PC-9 (cell line): ENCODE data around the gene MIOS. TPM values are rescaled to one million over a fixed set of nuclear protein-coding genes. Genes with fewer than 3 reads are reported as not detected.
A peak's percentile ranks its signal among the peaks of the same experiment; 100 is the strongest.

Experiments used
- BruUV-seq: library from RNA; stranded (reverse); fragments of 400-500 nt; replicated peaks from 2 replicates; lab custom pipeline; 2021; lab: Mats Ljungman, UMichigan
- CTCF ChIA-PET: fragments of 300-600 bp; sonication (Branson Sonifier 250); formaldehyde crosslinking; loops from one replicate; lab custom pipeline; 2022; ENCODE audit warnings: antibody characterized with exemption; lab: Charles Lee
- POLR2A ChIA-PET: fragments of 300-600 bp; sonication (Branson Sonifier 250); formaldehyde crosslinking; loops from one replicate; lab custom pipeline; 2022; ENCODE audit warnings: antibody characterized with exemption; ENCODE audit not compliant: unreplicated experiment; lab: Charles Lee
- DNase-seq, 2 experiments: peaks; one replicate each; pipeline versions ENCODE4 v3.0.0 to v3.0.0-alpha.2; 2015 to 2022; ENCODE audit warnings: mixed read lengths in 1 of 2
- H2AFZ ChIP-seq: fragments of 200-600 bp; sonication (generic); 2 replicates; pipeline ENCODE4 v1.8.1; 2017; ENCODE audit warnings: antibody characterized with exemption
- H3F3A ChIP-seq: fragments of 200-600 bp; sonication (generic); 2 replicates; pipeline ENCODE4 v1.8.1; 2017; ENCODE audit warnings: antibody characterized with exemption, mild to moderate bottlenecking, low read depth; ENCODE audit not compliant: insufficient read depth
- H3K27ac ChIP-seq: fragments of 200-600 bp; sonication (generic); 2 replicates; pipeline ENCODE4 v1.6.1; 2016; ENCODE audit warnings: mixed run types
- H3K27me3 ChIP-seq: fragments of 200-600 bp; sonication (generic); 2 replicates; pipeline ENCODE4 v1.6.1; 2016; ENCODE audit warnings: low read depth, mixed run types; ENCODE audit not compliant: insufficient read depth
- H3K36me3 ChIP-seq: fragments of 200-600 bp; sonication (generic); 2 replicates; pipeline ENCODE4 v1.6.1; 2016; ENCODE audit warnings: low read depth, mixed run types
- H3K4me1 ChIP-seq: fragments of 200-600 bp; sonication (generic); replicated peaks from 2 replicates; pipeline ENCODE4 v1.6.1; 2016; ENCODE audit warnings: mixed run types; ENCODE audit not compliant: insufficient read depth
- H3K4me2 ChIP-seq: fragments of 200-600 bp; sonication (generic); 2 replicates; pipeline ENCODE4 v1.6.1; 2017; ENCODE audit warnings: mixed run types
- H3K4me3 ChIP-seq: fragments of 200-600 bp; sonication (generic); 2 replicates; pipeline ENCODE4 v1.6.1; 2016; ENCODE audit warnings: mixed run types
- H3K79me2 ChIP-seq: fragments of 200-600 bp; sonication (generic); 2 replicates; pipeline ENCODE4 v1.6.1; 2017; ENCODE audit warnings: low read depth, mixed run types
- H3K9me2 ChIP-seq: fragments of 200-600 bp; sonication (generic); 2 replicates; pipeline ENCODE4 v1.8.1; 2017; ENCODE audit warnings: mild to moderate bottlenecking; ENCODE audit not compliant: insufficient read depth
- H3K9me3 ChIP-seq: fragments of 200-600 bp; sonication (generic); 2 replicates; pipeline ENCODE4 v1.8.1; 2016; ENCODE audit warnings: low read depth; ENCODE audit not compliant: insufficient read depth
- H4K20me1 ChIP-seq: fragments of 200-600 bp; sonication (generic); 2 replicates; pipeline ENCODE4 v1.8.1; 2017; ENCODE audit not compliant: insufficient read depth
- CTCF ChIP-seq: fragments of 200-600 bp; sonication (generic); conservative IDR thresholded peaks from 2 replicates; pipeline ENCODE4 v1.6.1; 2017; ENCODE audit warnings: mixed run types, antibody characterized with exemption, mild to moderate bottlenecking, moderate library complexity
- EZH2 ChIP-seq: fragments of 200-600 bp; sonication (generic); IDR thresholded peaks from 2 replicates; pipeline ENCODE4 v1.8.0; 2017; ENCODE audit warnings: antibody characterized with exemption, low read depth
- intact Hi-C: fragments of 100-400 bp; cut with micrococcal nuclease; formaldehyde crosslinking; loops from one replicate; pipeline ENCODE4 v1.10.0; 2022; ENCODE audit not compliant: unreplicated experiment
- total RNA-seq: library from RNA; stranded (reverse); gene quantifications from 2 replicates; pipeline ENCODE4 v1.2.3, GENCODE V29; 2021

The MIOS gene
- total RNA-seq, 1 experiment from 2014 or later, result 42.0 TPM

- Histone ChIP-seq H2AFZ (no peak overlapping the region), H3K27me3 (no peaks in the 10 kb centered on the region), H3K4me1 (peaks cover 8% of the 10 kb centered on the region), H3K9me3 (no peaks in the 10 kb centered on the region), H3K79me2 (no peaks in the 10 kb centered on the region), H3K9me2 (no peaks in the 10 kb centered on the region), H3K27ac (no peak overlapping the region), H3K36me3 (no peaks in the 10 kb centered on the region), H3K4me2 (no peak overlapping the region), H4K20me1 (no peaks in the 10 kb centered on the region), H3K4me3 (no peak overlapping the region), H3F3A (no peaks in the 10 kb centered on the region; the same call in 1 of the 2 replicates)
- DNase-seq, result no peak
- POLR2A ChIA-PET, result no interaction called here
- no TSS peak for BruUV-seq
- CTCF ChIA-PET, result no interaction called here
- intact Hi-C loops, result no loop called here
- TF ChIP-seq EZH2 (no peak), CTCF (no peak)
These were observed 12.7 kb upstream of the MIOS start for GRCh38 chr7:7554021-7554432.

GRCh38 chr7:7554649-7555575 is 11.8 kb upstream of the MIOS start:
- TF ChIP-seq EZH2 (no peak), CTCF (no peak)
- Histone ChIP-seq H3K4me1 (peaks cover 8% of the 10 kb centered on the region), H2AFZ (no peak overlapping the region), H3K36me3 (no peaks in the 10 kb centered on the region), H3K27me3 (no peaks in the 10 kb centered on the region), H3K79me2 (no peaks in the 10 kb centered on the region), H3F3A (no peaks in the 10 kb centered on the region; the same call in 1 of the 2 replicates), H3K4me3 (no peak overlapping the region), H3K27ac (no peak overlapping the region), H3K4me2 (no peak overlapping the region), H4K20me1 (no peaks in the 10 kb centered on the region), H3K9me3 (peaks cover 7% of the 10 kb centered on the region; the same call in 1 of the 2 replicates), H3K9me2 (no peaks in the 10 kb centered on the region)
- peak in 1 of 2 experiments; percentile 36 for DNase-seq
- no TSS peak for BruUV-seq
- ChIA-PET POLR2A (no interaction called here), CTCF (no interaction called here)
- intact Hi-C loops, result no loop called here

GRCh38 chr7:7556852-7557251 is 9.8 kb upstream of the MIOS start:
- Histone ChIP-seq H3F3A (no peaks in the 10 kb centered on the region; the same call in 1 of the 2 replicates), H3K36me3 (no peaks in the 10 kb centered on the region), H2AFZ (no peak overlapping the region), H3K4me2 (no peak overlapping the region), H3K79me2 (no peaks in the 10 kb centered on the region), H3K27me3 (no peaks in the 10 kb centered on the region), H3K9me3 (peaks cover 7% of the 10 kb centered on the region; the same call in 1 of the 2 replicates), H4K20me1 (no peaks in the 10 kb centered on the region), H3K9me2 (no peaks in the 10 kb centered on the region), H3K4me1 (peaks cover 8% of the 10 kb centered on the region), H3K4me3 (no peak overlapping the region), H3K27ac (no peak overlapping the region)
- no peak for DNase-seq
- no TSS peak for BruUV-seq
- ChIA-PET CTCF (no interaction called here), POLR2A (no interaction called here)
- TF ChIP-seq EZH2 (no peak), CTCF (no peak)
- intact Hi-C loops, result no loop called here
